ENCODE results near the gene MRPL1. TPM values are rescaled to one million over a fixed set of nuclear protein-coding genes. Genes with fewer than 3 reads are reported as not detected.

MRPL1 gene
- total and polyA plus RNA-seq, 2 of the 13 experiments (the other 11 are each of a cell fraction or from before 2014, with no cell fraction given), result 23.3 to 61.5 TPM

DNA sequence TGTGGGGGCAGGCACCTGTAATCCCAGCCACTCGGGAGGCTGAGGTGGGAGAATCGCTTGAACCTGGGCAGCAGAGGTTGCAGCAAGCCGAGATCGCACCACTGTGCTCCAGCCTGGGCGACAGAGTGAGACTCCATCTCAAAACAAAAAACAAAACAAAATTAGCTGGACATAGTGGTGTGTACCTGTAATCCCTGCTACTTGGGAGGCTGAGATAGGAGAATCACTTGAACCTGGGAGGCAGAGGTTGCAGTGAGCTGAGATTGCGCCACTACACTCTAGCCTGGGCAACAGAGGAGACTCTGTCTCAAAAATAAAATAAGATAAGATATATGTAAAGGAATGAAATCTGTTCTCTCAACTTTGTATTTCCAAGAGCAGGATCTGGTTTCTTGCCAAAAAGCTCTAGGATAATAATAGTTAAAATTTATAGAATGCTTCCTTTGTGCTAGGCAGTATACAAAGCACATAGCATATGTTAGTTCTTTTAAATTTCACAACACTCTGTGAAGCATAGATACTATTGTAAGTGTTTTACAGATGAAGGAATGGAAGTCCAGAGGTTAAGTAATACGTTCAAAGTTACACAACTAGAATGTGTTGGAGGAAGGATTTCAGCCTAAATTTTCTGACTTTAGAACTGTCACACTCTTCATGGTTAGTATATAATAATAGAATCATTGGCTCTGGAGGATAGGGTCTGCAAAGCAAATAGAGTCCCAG lies 10.3 kb downstream of the MRPL1 start:
- ChIA-PET POLR2A (interaction anchor here (1.8 to 2.6 kb wide), 2 partner anchors 10 to 56 kb away, joined by 4 to 19 read pairs; partner anchors contain the start of gene MRPL1), CTCF (ENCODE audit: low intra/inter-chr PET ratio, low total read pairs) (no interaction called here)
- H3K79me2 ChIP-seq (ENCODE audit: insufficient read depth, low read length), result peaks cover 47% of the 10 kb centered on the region
- intact Hi-C loops (cut with micrococcal nuclease; ENCODE audit: unreplicated experiment), result loop anchor here (2.0 to 5.0 kb wide), 2 partner anchors 49 to 184 kb away; partner anchors contain the start of gene FRAS1
- in situ Hi-C loops (cut with HindIII; ENCODE audit: extremely low pct_ligation_motif_present, low pct_unique_long_range_greater_than_20kb), result no loop called here
- peaks cover 61% of the 10 kb centered on the region for H3K4me1 ChIP-seq (ENCODE audit: insufficient read depth, low read length)
- no peaks in the 10 kb centered on the region for H3K27me3 ChIP-seq (ENCODE audit: control insufficient read depth in 1 of 2, insufficient read depth in 2 of 2, low read length in 2 of 2)
- no peaks in the 10 kb centered on the region for H4K20me1 ChIP-seq (ENCODE audit: insufficient read depth, low read length)
- no peaks in the 10 kb centered on the region for H3K9me3 ChIP-seq (ENCODE audit: low read length)
- BruUV-seq (replicated peaks), result no TSS peak
- no peak overlapping the region for H2AFZ ChIP-seq (ENCODE audit: low read length)
- H3K9ac ChIP-seq (ENCODE audit: insufficient read depth, low read depth, low read length), result no peak overlapping the region
- ATAC-seq, result peak; percentile 97
- peak; percentile 91 for DNase-seq (ENCODE audit: low spot score)
- FAIRE-seq, result peak; percentile 4
- no peak overlapping the region; a peak in 1 of 6 replicates for H3K4me3 ChIP-seq (replicated peaks in 1 of 3; ENCODE audit: insufficient read depth in 1 of 3, low read depth in 2 of 3, low read length in 3 of 3)
- H3K4me2 ChIP-seq (ENCODE audit: low read depth, low read length), result peak overlapping the region; percentile 39
- 64% methylated on average over 7 of the region's 7 CpGs for WGBS (ENCODE audit: low lambda C conversion rate)
- H3K27ac ChIP-seq (ENCODE audit: extremely low read length, insufficient read depth, low read length), result peak overlapping the region; percentile 72
- H3K36me3 ChIP-seq (replicated peaks in 1 of 2; ENCODE audit: control insufficient read depth in 1 of 2, insufficient read depth in 2 of 2, low read length in 2 of 2), result peaks cover 1 to 23% of the 10 kb centered on the region in 2 experiments; a peak in 3 of 5 replicates
- TF ChIP-seq, protein P1, sequence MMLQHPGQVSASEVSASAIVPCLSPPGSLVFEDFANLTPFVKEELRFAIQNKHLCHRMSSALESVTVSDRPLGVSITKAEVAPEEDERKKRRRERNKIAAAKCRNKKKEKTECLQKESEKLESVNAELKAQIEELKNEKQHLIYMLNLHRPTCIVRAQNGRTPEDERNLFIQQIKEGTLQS (CRISPR knock-in tag; IDR thresholded peaks at IDR 0.05), result no peak
- peak; percentile 23; the same call in 1 of the 2 replicates for TF ChIP-seq IRF2 (CRISPR knock-in tag; IDR thresholded peaks at IDR 0.05)
- peak; percentile 90 for TF ChIP-seq CEBPG (CRISPR knock-in tag; IDR thresholded peaks at IDR 0.05)
- peak; percentile 83 for TF ChIP-seq NFIC (IDR thresholded peaks at IDR 0.05; ENCODE audit: low read length)
- TF ChIP-seq MED1 (CRISPR knock-in tag; IDR thresholded peaks at IDR 0.05), result 0 out of 2 replicates have a peak, but pooled peaks have one; percentile 19
- peak; percentile 32; the same call in 1 of the 2 replicates for TF ChIP-seq PHF21A (CRISPR knock-in tag; IDR thresholded peaks at IDR 0.05)
- TF ChIP-seq, protein P2, sequence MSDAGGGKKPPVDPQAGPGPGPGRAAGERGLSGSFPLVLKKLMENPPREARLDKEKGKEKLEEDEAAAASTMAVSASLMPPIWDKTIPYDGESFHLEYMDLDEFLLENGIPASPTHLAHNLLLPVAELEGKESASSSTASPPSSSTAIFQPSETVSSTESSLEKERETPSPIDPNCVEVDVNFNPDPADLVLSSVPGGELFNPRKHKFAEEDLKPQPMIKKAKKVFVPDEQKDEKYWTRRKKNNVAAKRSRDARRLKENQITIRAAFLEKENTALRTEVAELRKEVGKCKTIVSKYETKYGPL (CRISPR knock-in tag; IDR thresholded peaks at IDR 0.05), result peak; percentile 74; the same call in 1 of the 2 replicates
- TF ChIP-seq, protein P3, sequence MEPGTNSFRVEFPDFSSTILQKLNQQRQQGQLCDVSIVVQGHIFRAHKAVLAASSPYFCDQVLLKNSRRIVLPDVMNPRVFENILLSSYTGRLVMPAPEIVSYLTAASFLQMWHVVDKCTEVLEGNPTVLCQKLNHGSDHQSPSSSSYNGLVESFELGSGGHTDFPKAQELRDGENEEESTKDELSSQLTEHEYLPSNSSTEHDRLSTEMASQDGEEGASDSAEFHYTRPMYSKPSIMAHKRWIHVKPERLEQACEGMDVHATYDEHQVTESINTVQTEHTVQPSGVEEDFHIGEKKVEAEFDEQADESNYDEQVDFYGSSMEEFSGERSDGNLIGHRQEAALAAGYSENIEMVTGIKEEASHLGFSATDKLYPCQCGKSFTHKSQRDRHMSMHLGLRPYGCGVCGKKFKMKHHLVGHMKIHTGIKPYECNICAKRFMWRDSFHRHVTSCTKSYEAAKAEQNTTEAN (CRISPR knock-in tag; conservative IDR thresholded peaks at IDR 0.05), result 0 out of 2 replicates have a peak, but pooled peaks have one; percentile 45
- peak; percentile 28; the same call in 1 of the 2 replicates for TF ChIP-seq CREM (IDR thresholded peaks at IDR 0.05)
- TF ChIP-seq CREM (CRISPR knock-in tag; IDR thresholded peaks at IDR 0.05), result no peak
- TF ChIP-seq, protein P4, sequence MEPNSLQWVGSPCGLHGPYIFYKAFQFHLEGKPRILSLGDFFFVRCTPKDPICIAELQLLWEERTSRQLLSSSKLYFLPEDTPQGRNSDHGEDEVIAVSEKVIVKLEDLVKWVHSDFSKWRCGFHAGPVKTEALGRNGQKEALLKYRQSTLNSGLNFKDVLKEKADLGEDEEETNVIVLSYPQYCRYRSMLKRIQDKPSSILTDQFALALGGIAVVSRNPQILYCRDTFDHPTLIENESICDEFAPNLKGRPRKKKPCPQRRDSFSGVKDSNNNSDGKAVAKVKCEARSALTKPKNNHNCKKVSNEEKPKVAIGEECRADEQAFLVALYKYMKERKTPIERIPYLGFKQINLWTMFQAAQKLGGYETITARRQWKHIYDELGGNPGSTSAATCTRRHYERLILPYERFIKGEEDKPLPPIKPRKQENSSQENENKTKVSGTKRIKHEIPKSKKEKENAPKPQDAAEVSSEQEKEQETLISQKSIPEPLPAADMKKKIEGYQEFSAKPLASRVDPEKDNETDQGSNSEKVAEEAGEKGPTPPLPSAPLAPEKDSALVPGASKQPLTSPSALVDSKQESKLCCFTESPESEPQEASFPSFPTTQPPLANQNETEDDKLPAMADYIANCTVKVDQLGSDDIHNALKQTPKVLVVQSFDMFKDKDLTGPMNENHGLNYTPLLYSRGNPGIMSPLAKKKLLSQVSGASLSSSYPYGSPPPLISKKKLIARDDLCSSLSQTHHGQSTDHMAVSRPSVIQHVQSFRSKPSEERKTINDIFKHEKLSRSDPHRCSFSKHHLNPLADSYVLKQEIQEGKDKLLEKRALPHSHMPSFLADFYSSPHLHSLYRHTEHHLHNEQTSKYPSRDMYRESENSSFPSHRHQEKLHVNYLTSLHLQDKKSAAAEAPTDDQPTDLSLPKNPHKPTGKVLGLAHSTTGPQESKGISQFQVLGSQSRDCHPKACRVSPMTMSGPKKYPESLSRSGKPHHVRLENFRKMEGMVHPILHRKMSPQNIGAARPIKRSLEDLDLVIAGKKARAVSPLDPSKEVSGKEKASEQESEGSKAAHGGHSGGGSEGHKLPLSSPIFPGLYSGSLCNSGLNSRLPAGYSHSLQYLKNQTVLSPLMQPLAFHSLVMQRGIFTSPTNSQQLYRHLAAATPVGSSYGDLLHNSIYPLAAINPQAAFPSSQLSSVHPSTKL (CRISPR knock-in tag; IDR thresholded peaks at IDR 0.05), result peak; percentile 81
- TF ChIP-seq, protein P5, sequence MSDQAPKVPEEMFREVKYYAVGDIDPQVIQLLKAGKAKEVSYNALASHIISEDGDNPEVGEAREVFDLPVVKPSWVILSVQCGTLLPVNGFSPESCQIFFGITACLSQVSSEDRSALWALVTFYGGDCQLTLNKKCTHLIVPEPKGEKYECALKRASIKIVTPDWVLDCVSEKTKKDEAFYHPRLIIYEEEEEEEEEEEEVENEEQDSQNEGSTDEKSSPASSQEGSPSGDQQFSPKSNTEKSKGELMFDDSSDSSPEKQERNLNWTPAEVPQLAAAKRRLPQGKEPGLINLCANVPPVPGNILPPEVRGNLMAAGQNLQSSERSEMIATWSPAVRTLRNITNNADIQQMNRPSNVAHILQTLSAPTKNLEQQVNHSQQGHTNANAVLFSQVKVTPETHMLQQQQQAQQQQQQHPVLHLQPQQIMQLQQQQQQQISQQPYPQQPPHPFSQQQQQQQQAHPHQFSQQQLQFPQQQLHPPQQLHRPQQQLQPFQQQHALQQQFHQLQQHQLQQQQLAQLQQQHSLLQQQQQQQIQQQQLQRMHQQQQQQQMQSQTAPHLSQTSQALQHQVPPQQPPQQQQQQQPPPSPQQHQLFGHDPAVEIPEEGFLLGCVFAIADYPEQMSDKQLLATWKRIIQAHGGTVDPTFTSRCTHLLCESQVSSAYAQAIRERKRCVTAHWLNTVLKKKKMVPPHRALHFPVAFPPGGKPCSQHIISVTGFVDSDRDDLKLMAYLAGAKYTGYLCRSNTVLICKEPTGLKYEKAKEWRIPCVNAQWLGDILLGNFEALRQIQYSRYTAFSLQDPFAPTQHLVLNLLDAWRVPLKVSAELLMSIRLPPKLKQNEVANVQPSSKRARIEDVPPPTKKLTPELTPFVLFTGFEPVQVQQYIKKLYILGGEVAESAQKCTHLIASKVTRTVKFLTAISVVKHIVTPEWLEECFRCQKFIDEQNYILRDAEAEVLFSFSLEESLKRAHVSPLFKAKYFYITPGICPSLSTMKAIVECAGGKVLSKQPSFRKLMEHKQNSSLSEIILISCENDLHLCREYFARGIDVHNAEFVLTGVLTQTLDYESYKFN (CRISPR knock-in tag; conservative IDR thresholded peaks at IDR 0.05), result peak; percentile 66
- no peak for TF ChIP-seq HOXA7 (CRISPR knock-in tag; IDR thresholded peaks at IDR 0.05)
- peak; percentile 2; the same call in 1 of the 2 replicates for TF ChIP-seq SMC3 (IDR thresholded peaks at IDR 0.05; ENCODE audit: low read length)
